Tibial nerve (tissue), 4 donors: ENCODE data around the gene CNPPD1. TPM values are rescaled to one million over a fixed set of nuclear protein-coding genes. Genes with fewer than 3 reads are reported as not detected.
A peak's percentile ranks its signal among the peaks of the same experiment; 100 is the strongest.

Source experiments
- DNase-seq, 2 donors: peaks; one replicate each; pipeline ENCODE4 v3.0.0-alpha.2; 2019; ENCODE audit warnings: low spot score in 2 of 2
- H3K27ac ChIP-seq, 4 donors: fragments of 200-600 bp; sonication (generic) in 3 of 4; one replicate each; pipeline ENCODE4 v1.5.1; 2017 to 2019; ENCODE audit warnings: mild to moderate bottlenecking in 1 of 4
- H3K27me3 ChIP-seq, 2 donors: fragments of 200-600 bp; sonication (generic) in 1 of 2; one replicate each; pipeline versions ENCODE4 v1.5.1 to v1.6.0; 2017 to 2019
- H3K36me3 ChIP-seq, 3 donors: fragments of 200-600 bp; sonication (generic); one replicate each; pipeline ENCODE4 v1.5.1; 2018 to 2019
- H3K4me1 ChIP-seq, 4 donors: fragments of 200-600 bp; sonication (generic) in 3 of 4; one replicate each; pipeline ENCODE4 v1.5.1; 2017 to 2019
- H3K4me3 ChIP-seq, 4 donors: fragments of 200-600 bp; sonication (generic) in 3 of 4; one replicate each; pipeline ENCODE4 v1.5.1; 2017 to 2019; ENCODE audit warnings: mild to moderate bottlenecking in 1 of 4, moderate library complexity in 1 of 4
- H3K9me3 ChIP-seq, 4 donors: fragments of 200-600 bp; sonication (generic) in 3 of 4; one replicate each; pipeline ENCODE4 v1.5.1; 2017 to 2019
- CTCF ChIP-seq, 5 experiments: fragments of 200-600 bp in 3 of 5; fragments of 450-650 bp in 2 of 5; sonication (generic) in 3 of 5; IDR thresholded peaks; one replicate each; pipeline ENCODE4 v1.5.1; 2016 to 2019; ENCODE audit warnings: antibody characterized with exemption in 5 of 5, mild to moderate bottlenecking in 3 of 5, moderate library complexity in 2 of 5
- EP300 ChIP-seq, 2 donors: sonication (generic); formaldehyde crosslinking; IDR thresholded peaks; one replicate each; pipeline ENCODE4 v1.6.1; 2017; ENCODE audit warnings: antibody characterized with exemption in 2 of 2, mild to moderate bottlenecking in 1 of 2
- POLR2A ChIP-seq, 2 donors: fragments of 450-650 bp; IDR thresholded peaks; one replicate each; pipeline ENCODE4 v1.6.1; 2017; ENCODE audit warnings: antibody characterized with exemption in 2 of 2, mild to moderate bottlenecking in 2 of 2, moderate library complexity in 2 of 2
- WGBS, 2 donors: methylation state at CpG; one replicate each; pipeline ENCODE4 v1.1.5; 2018; 5-methylcytosine and 5-hydroxymethylcytosine counted together
- total RNA-seq, 4 donors: library from RNA; depleted of rRNA; stranded (reverse); fragments of >200 nt; gene quantifications; one replicate each; pipeline ENCODE4 v1.1.0, GENCODE V29; 2016

Gene CNPPD1
- total RNA-seq, 4 donors from 2014 or later: 38.8 to 51.3 (median 49.4) TPM

- Histone ChIP-seq H3K36me3 (peaks cover 0 to 30% (median 0%) of the 10 kb centered on the region in 3 donors), H3K4me3 (peak overlapping the region; percentile 71 to 83 (median 78)), H3K9me3 (no peaks in the 10 kb centered on the region), H3K27me3 (no peaks in the 10 kb centered on the region), H3K27ac (peak overlapping the region; percentile 91 to 99 (median 96)), H3K4me1 (peaks cover 0 to 15% (median 12%) of the 10 kb centered on the region in 4 donors)
- TF ChIP-seq EP300 (IDR thresholded peaks at IDR 0.05) (no peak), CTCF (IDR thresholded peaks at IDR 0.05) (no peak), POLR2A (IDR thresholded peaks at IDR 0.05) (no peak)
- no peak for DNase-seq
- 3 to 6% methylated on average over 18 of the region's 18 CpGs for WGBS, 2 donors
Measured at GRCh38 chr2:219159771-219160185, 16.9 kb downstream of the CNPPD1 start.

- TF ChIP-seq POLR2A (IDR thresholded peaks at IDR 0.05) (no peak), CTCF (IDR thresholded peaks at IDR 0.05) (no peak), EP300 (IDR thresholded peaks at IDR 0.05) (no peak)
- no peak overlapping the region for H3K27ac ChIP-seq
- WGBS, 2 donors: 87 to 90% methylated on average over 3 of the region's 3 CpGs
- DNase-seq: no peak
- H3K4me1 ChIP-seq: peaks cover 0 to 15% (median 12%) of the 10 kb centered on the region in 4 donors
- H3K27me3 ChIP-seq: no peaks in the 10 kb centered on the region
- H3K9me3 ChIP-seq: no peaks in the 10 kb centered on the region
- H3K36me3 ChIP-seq: peaks cover 0 to 38% (median 0%) of the 10 kb centered on the region in 3 donors
- no peak overlapping the region for H3K4me3 ChIP-seq
Measured at GRCh38 chr2:219158586-219158985, 18.1 kb downstream of the CNPPD1 start.

- Histone ChIP-seq H3K4me1 (peaks cover 0 to 15% (median 12%) of the 10 kb centered on the region in 4 donors), H3K27ac (no peak overlapping the region), H3K4me3 (no peak overlapping the region), H3K36me3 (peaks cover 0 to 44% (median 0%) of the 10 kb centered on the region in 3 donors), H3K27me3 (no peaks in the 10 kb centered on the region), H3K9me3 (no peaks in the 10 kb centered on the region)
- 93% methylated on average over 4 of the region's 4 CpGs for WGBS, 2 donors
- no peak for DNase-seq
- TF ChIP-seq CTCF (IDR thresholded peaks at IDR 0.05) (no peak), EP300 (IDR thresholded peaks at IDR 0.05) (no peak), POLR2A (IDR thresholded peaks at IDR 0.05) (no peak)
Measured at GRCh38 chr2:219158025-219158424, 18.7 kb downstream of the CNPPD1 start.

- no peak for DNase-seq
- no peak overlapping the region for H3K27ac ChIP-seq
- WGBS, 2 donors: 81 to 82% methylated on average over 8 of the region's 8 CpGs
- no peak overlapping the region for H3K4me3 ChIP-seq
- H3K4me1 ChIP-seq: peaks cover 0 to 15% (median 12%) of the 10 kb centered on the region in 4 donors
- H3K9me3 ChIP-seq: no peaks in the 10 kb centered on the region
- no peaks in the 10 kb centered on the region for H3K27me3 ChIP-seq
- H3K36me3 ChIP-seq: peaks cover 0 to 50% (median 0%) of the 10 kb centered on the region in 3 donors
- no peak for TF ChIP-seq POLR2A (IDR thresholded peaks at IDR 0.05)
- no peak for TF ChIP-seq CTCF (IDR thresholded peaks at IDR 0.05)
Measured at GRCh38 chr2:219157396-219157795, 19.3 kb downstream of the CNPPD1 start.

GRCh38 chr2:219155054-219155644 is 21.6 kb downstream of the CNPPD1 start:
- Histone ChIP-seq H3K4me3 (no peak overlapping the region), H3K27me3 (no peaks in the 10 kb centered on the region), H3K36me3 (peaks cover 0 to 59% (median 0%) of the 10 kb centered on the region in 3 donors), H3K27ac (no peak overlapping the region), H3K4me1 (peaks cover 0 to 9% (median 5%) of the 10 kb centered on the region in 4 donors), H3K9me3 (no peaks in the 10 kb centered on the region)
- WGBS, 2 donors: 11% methylated on average over 4 of the region's 4 CpGs
- DNase-seq: peak in 1 of 2 donors; percentile 63
- no peak for TF ChIP-seq EP300 (IDR thresholded peaks at IDR 0.05)
- TF ChIP-seq CTCF (IDR thresholded peaks at IDR 0.05): peak; percentile 27 to 81 (median 54)
- no peak for TF ChIP-seq POLR2A (IDR thresholded peaks at IDR 0.05)
